Stimulated activated CD4-positive, alpha-beta T cell treated with anti-CD3 and anti-CD28 coated beads, Interleukin-1b, Interleukin-23, amount 100 ng/mL, for 48 hours (primary cell): ENCODE results near the gene PFDN1.
"Not testable (repeated sequence)": the region's sequence is repeated elsewhere in the genome, so short reads cannot be mapped to it uniquely, and the experiment has no call there.

ENCODE experiments used
- DNase-seq: peaks from one replicate; pipeline ENCODE4 v3.0.0-alpha.2; 2020

Gene PFDN1

DNA sequence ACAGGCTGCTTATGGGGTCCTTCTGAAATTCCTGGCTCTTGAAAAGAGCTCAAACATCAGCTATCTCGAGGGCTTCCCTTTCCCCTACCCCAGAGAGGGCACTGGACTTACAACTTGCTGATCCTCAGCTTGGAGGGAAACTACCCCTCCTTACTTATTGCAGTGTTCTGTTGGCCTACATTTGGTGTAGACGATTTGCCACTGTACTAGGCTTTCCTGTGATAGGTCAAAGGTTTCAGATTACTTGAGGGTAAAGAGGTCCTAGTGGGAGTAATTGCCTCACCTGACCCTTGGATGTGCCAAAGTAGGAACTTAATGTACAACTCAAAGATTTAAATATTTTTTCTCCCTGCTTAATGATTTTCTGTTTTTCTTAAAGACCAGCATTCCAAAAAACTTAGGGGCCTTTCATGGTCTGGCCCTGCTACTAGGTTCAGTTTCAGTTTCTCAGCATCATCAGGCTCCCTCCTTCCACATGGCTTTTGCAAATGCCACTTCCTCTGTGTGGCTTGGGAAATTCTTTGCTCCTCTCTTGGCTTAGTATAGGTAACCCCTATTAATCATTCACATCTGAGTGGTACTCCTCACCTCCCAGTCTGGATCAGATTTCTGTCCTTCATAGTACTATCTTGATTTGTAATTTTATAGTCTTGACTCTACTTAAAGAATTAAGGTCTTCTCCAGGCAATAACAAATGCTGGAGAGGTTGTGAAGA, 95.5 kb downstream of the PFDN1 start:
- no peak for DNase-seq

DNA sequence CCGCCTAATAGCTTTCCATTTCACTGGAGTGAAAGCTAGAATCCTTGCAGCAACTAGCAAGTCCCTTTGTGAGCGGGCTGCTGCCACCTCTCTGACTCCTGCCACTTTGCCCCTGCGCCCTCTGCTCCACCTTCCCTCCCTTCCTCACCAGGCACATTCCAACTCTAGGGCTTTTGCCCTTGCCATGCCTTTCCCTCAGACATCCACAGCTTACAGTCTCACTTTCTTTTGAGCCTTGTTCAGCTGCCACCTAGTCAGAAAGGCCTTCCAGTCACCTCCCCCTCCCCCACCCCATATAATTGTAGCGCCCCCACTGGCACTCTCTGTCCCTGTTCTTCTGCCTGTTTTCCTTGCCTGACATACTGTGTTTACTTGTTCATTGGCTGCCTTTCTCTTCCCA, 96.9 kb downstream of the PFDN1 start:
- no peak for DNase-seq

DNA sequence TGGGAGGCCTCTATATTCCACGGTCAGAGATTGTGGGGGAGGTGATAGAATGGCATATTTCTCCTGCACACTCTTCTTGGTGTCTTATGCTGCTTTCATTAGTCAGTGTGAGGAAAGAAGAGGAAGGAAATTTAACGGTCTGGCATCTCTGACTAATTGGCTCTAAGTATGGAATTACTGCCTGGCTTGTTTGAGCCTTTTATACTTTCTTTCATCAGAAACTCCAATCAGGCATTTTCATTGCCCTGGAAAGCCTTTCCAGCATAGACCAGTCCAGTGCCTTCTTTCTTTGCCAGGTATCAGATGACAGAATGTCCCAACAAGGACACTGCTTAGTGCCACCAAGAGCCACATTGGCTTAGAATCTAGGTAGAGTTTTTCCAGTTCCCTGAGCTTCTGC, 97.7 kb downstream of the PFDN1 start:
- no peak for DNase-seq

DNA sequence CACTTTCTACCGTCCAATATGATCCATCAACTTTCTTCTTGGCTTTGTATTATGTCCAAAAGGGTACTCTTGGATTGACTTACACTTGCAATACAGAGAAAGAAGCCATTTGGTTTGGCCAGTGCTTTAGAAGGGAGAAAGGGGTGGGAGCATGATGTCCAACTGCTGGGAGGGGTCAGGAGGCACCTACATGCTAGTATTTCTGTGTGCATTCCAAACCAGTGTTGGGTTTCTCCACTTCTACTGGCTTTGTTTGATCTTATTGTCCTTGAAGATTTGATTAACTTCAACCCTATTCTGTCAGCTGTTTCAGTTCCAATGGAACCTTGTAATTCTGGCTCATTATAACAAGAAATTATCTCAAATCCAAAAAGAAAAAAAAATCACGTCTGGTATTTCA, 100.3 kb downstream of the PFDN1 start:
- DNase-seq: no peak

DNA sequence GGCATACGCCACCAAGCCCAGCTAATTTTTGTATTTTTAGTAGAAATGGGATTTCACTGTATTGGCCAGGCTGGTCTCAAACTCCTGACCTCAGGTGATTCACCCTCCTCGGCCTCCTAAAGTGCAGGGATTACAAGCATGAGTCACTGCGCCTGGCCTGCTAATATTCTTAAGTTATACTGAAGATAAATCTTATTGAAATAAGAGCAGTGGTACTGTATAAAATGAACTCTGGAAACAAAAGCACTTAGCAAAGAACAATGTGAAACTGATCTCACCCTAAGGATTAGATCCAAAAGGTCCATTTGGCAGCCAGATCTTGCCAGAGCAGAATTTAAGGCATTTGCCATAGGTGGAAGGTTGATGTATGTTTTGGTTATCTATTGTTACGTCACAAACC, 100.8 kb downstream of the PFDN1 start:
- DNase-seq: no peak

DNA sequence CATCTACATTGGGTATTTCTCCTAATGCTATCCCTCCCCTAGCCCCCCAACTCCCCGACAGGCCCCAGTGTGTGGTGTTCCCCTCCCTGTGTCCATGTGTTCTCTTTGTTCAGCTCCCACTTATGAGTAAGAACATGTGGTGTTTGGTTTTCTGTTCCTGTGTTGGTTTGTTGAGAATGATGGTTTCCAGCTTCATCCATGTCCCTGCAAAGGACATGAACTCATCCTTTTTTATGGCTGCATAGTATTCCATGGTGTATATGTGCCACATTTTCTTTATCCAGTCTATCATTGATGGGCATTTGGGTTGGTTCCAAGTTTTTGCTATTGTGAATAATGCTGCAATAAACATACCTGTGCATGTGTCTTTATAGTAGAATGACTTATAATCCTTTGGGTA, 104.0 kb downstream of the PFDN1 start:
- not testable (repeated sequence) for DNase-seq

DNA sequence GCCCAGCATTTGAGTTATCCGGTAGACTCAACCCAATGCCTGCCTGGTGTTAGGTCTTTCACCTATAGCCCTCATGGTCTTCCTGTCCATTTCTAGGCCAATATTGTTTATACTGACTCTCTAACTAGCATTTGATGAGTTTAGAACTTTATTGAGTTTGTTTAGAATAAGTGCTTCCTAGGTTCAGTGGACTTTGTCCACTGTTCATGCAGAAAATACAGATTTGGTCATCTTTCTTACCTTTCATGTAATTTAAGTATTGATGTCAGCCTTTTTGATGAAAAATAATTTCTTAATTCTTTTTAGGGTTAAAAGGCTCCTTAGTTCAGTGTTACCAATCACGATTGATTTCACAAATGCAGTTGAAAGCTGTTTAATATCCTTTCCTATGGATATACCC, 105.9 kb downstream of the PFDN1 start:
- no peak for DNase-seq

DNA sequence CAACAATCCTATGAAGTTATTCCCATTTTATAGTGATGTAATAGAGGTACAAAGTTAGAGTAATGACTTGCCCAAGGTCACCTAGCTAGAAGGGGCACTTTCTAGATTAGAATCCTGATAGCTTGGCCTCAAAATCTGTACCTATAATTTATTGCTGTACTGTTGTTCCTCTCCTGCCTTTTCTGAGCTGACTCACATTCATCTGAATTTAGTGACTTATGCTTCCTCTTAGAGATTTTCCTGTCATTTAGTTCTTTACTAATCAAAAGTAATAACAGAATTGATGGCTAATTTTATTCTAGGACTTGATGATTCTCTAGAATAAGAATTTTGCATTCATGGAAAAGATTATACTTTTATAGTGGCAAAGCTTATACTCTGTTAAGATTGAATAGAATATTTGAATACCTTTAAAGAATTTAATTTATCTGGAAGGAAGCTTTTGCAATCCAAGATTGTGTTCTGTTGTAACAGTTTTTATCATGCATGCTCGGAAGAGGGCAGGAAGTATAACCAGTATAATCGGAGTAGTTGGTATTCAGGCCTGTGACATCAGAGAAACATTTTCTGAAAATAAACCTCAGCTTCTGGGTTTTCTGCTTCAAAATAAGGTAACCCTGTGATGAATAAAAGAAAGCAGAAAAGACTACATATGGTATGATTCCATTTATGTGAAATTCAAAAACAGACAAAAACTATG, 106.6 kb downstream of the PFDN1 start:
- DNase-seq: no peak
